Panc1 (cell line): ENCODE data around the gene LDLRAD4.

ENCODE experiments used
- POLR2AphosphoS5 ChIP-seq: IDR thresholded peaks from 2 replicates; pipeline ENCODE4 v1.6.1; 2012; ENCODE audit warnings: mild to moderate bottlenecking, low read depth, low read length, moderate library complexity
- TCF7L2 ChIP-seq: IDR thresholded peaks from 2 replicates; pipeline ENCODE4 v1.6.1; 2011; ENCODE audit warnings: mild to moderate bottlenecking, low read depth, low read length, inconsistent platforms
- TF ChIP-seq, protein P1 (sequence below): fragments of 450-650 bp; IDR thresholded peaks from 2 replicates; pipeline ENCODE4 v1.5.1; 2017; ENCODE audit warnings: mild to moderate bottlenecking

DNA sequence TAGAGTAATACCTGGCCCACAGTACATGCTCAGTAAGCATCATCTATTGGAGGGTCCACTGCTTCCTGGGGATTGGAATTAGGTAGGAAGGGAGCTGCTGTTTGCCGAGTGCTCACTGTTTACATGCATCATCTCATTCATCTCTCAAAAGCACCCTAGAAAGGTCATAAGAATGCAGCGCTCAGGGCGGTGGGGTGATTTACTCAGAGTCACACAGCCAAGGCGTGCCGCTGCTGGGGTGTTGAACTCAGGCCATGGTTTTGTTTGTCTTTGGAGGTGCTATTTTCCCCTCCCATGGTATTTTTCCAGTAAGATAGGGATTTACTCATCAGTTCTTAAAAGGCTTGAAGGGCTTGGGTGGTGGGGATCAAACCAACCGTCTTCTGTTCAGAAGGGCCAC lies 227.5 kb downstream of the LDLRAD4 start:
- TF ChIP-seq, protein P1, sequence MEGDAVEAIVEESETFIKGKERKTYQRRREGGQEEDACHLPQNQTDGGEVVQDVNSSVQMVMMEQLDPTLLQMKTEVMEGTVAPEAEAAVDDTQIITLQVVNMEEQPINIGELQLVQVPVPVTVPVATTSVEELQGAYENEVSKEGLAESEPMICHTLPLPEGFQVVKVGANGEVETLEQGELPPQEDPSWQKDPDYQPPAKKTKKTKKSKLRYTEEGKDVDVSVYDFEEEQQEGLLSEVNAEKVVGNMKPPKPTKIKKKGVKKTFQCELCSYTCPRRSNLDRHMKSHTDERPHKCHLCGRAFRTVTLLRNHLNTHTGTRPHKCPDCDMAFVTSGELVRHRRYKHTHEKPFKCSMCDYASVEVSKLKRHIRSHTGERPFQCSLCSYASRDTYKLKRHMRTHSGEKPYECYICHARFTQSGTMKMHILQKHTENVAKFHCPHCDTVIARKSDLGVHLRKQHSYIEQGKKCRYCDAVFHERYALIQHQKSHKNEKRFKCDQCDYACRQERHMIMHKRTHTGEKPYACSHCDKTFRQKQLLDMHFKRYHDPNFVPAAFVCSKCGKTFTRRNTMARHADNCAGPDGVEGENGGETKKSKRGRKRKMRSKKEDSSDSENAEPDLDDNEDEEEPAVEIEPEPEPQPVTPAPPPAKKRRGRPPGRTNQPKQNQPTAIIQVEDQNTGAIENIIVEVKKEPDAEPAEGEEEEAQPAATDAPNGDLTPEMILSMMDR: no peak
- TF ChIP-seq TCF7L2 (no peak), POLR2AphosphoS5 (no peak)
